Common myeloid progenitor, CD34-positive (primary cell): ENCODE results near the gene GLP2R.

Experiments used
- CTCF ChIA-PET: fragments of 350-600 bp; sonication (Branson Sonifier 250); formaldehyde crosslinking; loops from one replicate; lab custom pipeline; 2021; ENCODE audit warnings: antibody characterized with exemption; lab: Charles Lee
- POLR2A ChIA-PET: fragments of 350-600 bp; sonication (Branson Sonifier 250); formaldehyde crosslinking; loops from one replicate; lab custom pipeline; 2021; ENCODE audit warnings: antibody characterized with exemption; lab: Charles Lee
- DNase-seq, 3 donors: peaks; one replicate each; pipeline versions ENCODE4 v3.0.0 to v3.0.0-alpha.2; 2013
- H3K27ac ChIP-seq, 2 experiments: 1 replicate in 1 of 2; 2 replicates in 1 of 2; pipeline ENCODE4 v1.7.0; 2013; ENCODE audit warnings: inconsistent platforms in 2 of 2, low read length in 2 of 2, mild to moderate bottlenecking in 2 of 2, low read depth in 1 of 2, moderate library complexity in 1 of 2; ENCODE audit not compliant: severe bottlenecking in 2 of 2, insufficient read depth in 1 of 2, poor library complexity in 1 of 2
- H3K27me3 ChIP-seq, 5 experiments: replicated peaks in 2 of 5; 1 replicate in 3 of 5; 2 replicates in 2 of 5; pipeline versions ENCODE4 v1.6.1 to v1.7.0; 2013; ENCODE audit warnings: low read length in 4 of 5, mild to moderate bottlenecking in 2 of 5, moderate library complexity in 2 of 5, inconsistent platforms in 1 of 5; ENCODE audit not compliant: insufficient read depth in 5 of 5, control insufficient read depth in 4 of 5
- H3K36me3 ChIP-seq, 4 experiments: 1 replicate in 2 of 4; 2 replicates in 2 of 4; pipeline versions ENCODE4 v1.6.1 to v1.7.0; 2013; ENCODE audit warnings: low read length in 3 of 4, control low read depth in 1 of 4, mild to moderate bottlenecking in 1 of 4; ENCODE audit not compliant: control insufficient read depth in 4 of 4, insufficient read depth in 4 of 4
- H3K4me1 ChIP-seq, 4 experiments: 1 replicate in 3 of 4; 2 replicates in 1 of 4; pipeline versions ENCODE4 v1.6.1 to v1.7.1; 2013; ENCODE audit warnings: low read length in 3 of 4, mild to moderate bottlenecking in 3 of 4, control low read depth in 1 of 4, inconsistent platforms in 1 of 4, moderate library complexity in 1 of 4; ENCODE audit not compliant: control insufficient read depth in 4 of 4, insufficient read depth in 4 of 4; ENCODE audit errors: control extremely low read depth in 1 of 4
- H3K4me3 ChIP-seq, 7 experiments: 1 replicate in 4 of 7; 2 replicates in 3 of 7; pipeline versions ENCODE4 v1.5.1 to v1.7.0; 2013; ENCODE audit warnings: mild to moderate bottlenecking in 7 of 7, low read length in 6 of 7, moderate library complexity in 6 of 7, inconsistent platforms in 2 of 7, low read depth in 2 of 7, control low read depth in 1 of 7; ENCODE audit not compliant: insufficient read depth in 4 of 7, control insufficient read depth in 1 of 7; ENCODE audit errors: extremely low read depth in 1 of 7
- H3K9me3 ChIP-seq, 5 experiments: 1 replicate in 4 of 5; 2 replicates in 1 of 5; pipeline versions ENCODE4 v1.6.1 to v1.7.1; 2013; ENCODE audit warnings: low read length in 4 of 5, mild to moderate bottlenecking in 2 of 5, inconsistent platforms in 1 of 5, low read depth in 1 of 5, moderate library complexity in 1 of 5; ENCODE audit not compliant: control insufficient read depth in 4 of 5, insufficient read depth in 2 of 5; ENCODE audit errors: control extremely low read depth in 1 of 5
- WGBS: methylation state at CpG from one replicate; pipeline ENCODE4 v1.1.5; 2013; ENCODE audit not compliant: insufficient coverage; 5-methylcytosine and 5-hydroxymethylcytosine counted together

The GLP2R gene

DNA sequence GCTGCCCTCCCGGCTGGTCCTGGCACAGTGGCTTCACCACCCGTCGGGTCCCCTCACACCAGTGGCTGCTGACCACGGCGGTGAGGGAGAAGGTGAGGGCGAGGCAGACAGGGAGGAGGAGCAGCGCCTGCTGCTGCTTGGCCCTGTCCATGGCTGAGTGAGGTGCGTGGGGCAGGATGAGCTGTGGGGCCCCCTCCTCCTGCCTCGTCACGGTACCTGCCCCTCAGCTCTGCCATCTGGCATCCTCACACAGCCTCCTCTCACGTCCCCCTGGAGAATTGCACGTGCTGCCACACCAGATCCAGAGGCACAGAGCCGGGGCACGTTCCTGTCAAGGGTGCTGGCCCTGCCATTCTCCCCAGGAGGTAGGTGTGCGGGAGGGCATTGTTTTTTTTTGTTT, 3.8 kb upstream of the GLP2R start, which contains the start of gene GSG1L2:
Gene GSG1L2 (minus strand): TSS at position 159 of the 400 bp plus-strand sequence. CDS start 8 bp downstream, at position 151.
- POLR2A ChIA-PET, result no interaction called here

DNA sequence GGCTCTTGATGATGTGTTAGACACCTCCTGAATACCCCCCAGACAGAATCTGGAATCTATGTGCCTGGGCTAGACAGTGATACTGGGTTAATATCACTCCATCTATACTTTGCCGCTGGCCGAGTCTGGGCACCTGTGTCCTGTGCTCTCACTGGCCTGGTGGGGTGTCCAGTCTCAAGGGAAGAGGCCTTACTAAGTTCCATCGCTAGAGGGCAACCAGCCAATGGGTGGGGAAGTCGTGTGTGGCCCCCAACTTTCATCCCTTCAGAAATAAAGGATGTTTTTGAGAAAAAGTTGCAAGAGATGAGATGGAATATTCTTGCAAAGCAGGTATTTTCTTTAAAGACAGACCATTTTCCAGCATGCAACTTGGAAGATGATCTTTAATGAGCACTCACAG, 1.6 kb upstream of the GLP2R start:
- WGBS, result 70% methylated on average over 2 of the region's 4 CpGs
- Histone ChIP-seq H3K9me3 (no peaks in the 10 kb centered on the region), H3K27ac (no peak overlapping the region), H3K4me1 (no peaks in the 10 kb centered on the region), H3K27me3 (peaks cover 0 to 13% (median 1%) of the 10 kb centered on the region in 5 experiments), H3K4me3 (no peak overlapping the region), H3K36me3 (no peaks in the 10 kb centered on the region)
- DNase-seq, result no peak
- POLR2A ChIA-PET, result no interaction called here
- CTCF ChIA-PET, result no interaction called here

More for the DNA sequence above, 3.8 kb upstream of the GLP2R start, which contains the start of gene GSG1L2:
- DNase-seq, result peak in 2 of 3 donors; percentile 4 to 12
- WGBS, result 80% methylated on average over 7 of the region's 15 CpGs
- Histone ChIP-seq H3K4me3 (no peak within 1 kb of the TSS), H3K36me3 (no peaks in the 10 kb centered on the region), H3K27me3 (peaks cover 0 to 13% (median 0%) of the 10 kb centered on the region in 5 experiments), H3K4me1 (no peaks in the 10 kb centered on the region), H3K27ac (no peak within 1 kb of the TSS), H3K9me3 (no peaks in the 10 kb centered on the region)
- CTCF ChIA-PET, result no interaction called here

DNA sequence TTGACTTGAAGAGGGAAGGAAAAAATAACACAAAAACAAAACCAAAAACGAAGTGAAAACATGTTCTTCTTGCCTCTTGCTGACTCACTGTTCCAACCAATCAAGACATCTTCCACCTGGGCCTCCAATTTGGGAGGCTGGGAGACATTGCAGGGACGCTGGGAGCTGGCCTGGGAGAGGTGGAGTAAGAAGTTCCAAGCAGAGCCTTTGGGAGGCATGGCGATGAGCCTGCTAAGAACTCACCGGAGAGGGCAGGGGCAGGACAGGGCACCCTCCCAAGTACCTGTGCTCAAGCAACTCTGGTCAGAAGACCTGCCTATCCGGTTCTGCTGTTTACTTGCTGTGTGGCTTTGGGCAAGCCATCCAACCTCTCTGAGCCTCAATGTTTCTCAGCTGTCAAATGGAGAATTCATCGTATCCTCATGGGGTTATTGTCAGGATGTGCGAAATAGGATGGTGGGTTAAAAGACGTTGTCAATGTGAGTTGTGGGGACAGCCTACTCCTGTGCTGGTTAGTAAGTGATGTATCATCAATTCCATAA, 856 bp upstream of the GLP2R start:
- no peak overlapping the region for H3K27ac ChIP-seq
- ChIA-PET POLR2A (no interaction called here), CTCF (no interaction called here)
- DNase-seq, result no peak
- H3K27me3 ChIP-seq, result peaks cover 0 to 13% (median 1%) of the 10 kb centered on the region in 5 experiments
- H3K36me3 ChIP-seq, result no peaks in the 10 kb centered on the region
- H3K4me1 ChIP-seq, result no peaks in the 10 kb centered on the region
- H3K4me3 ChIP-seq, result no peak overlapping the region
- no peaks in the 10 kb centered on the region for H3K9me3 ChIP-seq
- 93% methylated on average over 7 of the region's 8 CpGs for WGBS

DNA sequence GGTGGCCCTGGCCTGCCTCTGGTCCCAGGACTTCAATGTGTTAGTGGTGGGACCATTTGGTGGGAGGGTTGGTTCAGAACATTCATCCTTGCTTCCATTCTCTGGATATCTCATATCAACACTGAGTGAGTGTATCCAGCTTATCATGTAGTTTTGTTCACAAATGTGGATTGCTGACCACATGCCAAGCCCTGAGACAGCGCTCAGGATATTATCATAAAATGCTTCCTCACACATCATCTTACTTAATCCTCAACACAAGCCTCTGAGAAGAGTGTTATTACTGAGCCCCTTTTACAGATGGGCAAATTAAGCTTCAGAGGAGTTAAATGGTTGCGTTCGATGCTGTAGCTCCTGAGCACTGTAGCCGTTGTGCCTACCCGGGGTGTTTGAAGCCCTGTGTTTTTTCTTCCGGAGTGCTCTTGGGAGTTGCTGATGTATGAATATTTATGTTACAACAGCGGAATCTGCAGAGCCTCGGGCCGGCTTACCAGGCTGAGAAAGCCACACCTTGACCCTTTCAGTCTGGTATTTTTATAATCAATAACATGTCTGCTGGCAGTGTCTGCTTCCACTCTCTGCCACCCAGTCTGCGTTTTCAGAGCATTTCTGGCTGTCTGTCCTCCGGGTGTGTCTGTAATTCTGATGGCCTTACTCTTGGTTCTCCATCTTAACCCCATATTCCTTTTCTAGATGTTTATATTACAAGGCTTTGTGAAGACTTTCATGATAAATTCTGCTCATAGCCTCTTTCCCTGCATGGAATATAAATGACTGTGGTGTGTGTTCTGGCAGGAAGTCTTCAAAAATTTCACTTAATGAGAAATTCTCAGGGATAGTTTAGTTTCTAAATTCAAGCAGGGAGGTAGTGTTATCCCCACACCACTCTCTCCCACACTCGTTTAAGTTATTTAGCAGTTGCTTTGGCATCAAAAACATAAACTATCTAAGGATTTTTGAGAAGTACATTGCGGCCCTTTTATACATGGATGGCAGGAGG, 2.9 kb downstream of the GLP2R start:
- CTCF ChIA-PET, result no interaction called here
- DNase-seq, result no peak
- POLR2A ChIA-PET, result no interaction called here
- no peak overlapping the region for H3K4me3 ChIP-seq
- no peaks in the 10 kb centered on the region for H3K4me1 ChIP-seq
- H3K27ac ChIP-seq, result no peak overlapping the region
- H3K9me3 ChIP-seq, result no peaks in the 10 kb centered on the region
- 92% methylated on average over 9 of the region's 13 CpGs for WGBS
- H3K27me3 ChIP-seq, result peaks cover 0 to 13% (median 0%) of the 10 kb centered on the region in 5 experiments
- H3K36me3 ChIP-seq, result no peaks in the 10 kb centered on the region

DNA sequence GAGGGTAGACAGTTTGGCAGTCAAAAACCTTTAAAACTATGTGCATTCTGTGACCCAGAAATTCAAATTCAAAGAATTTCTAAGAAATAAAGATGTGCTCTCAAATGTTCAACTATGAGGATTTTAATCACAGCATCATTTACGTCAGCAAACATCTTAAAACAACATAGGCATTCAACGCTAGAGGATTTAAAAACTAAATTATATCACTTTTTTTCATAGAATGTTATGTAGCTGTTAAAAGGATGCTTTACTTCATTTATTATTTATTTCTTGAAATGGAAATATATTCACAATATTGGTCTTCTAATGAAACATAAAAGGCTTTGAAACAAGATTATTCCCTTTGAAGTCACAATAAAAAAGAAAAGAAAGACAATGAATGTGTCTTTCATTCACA, 3.6 kb downstream of the GLP2R start:
- Histone ChIP-seq H3K27ac (no peak overlapping the region), H3K4me3 (no peak overlapping the region), H3K36me3 (no peaks in the 10 kb centered on the region), H3K9me3 (no peaks in the 10 kb centered on the region), H3K27me3 (peaks cover 0 to 13% (median 0%) of the 10 kb centered on the region in 5 experiments), H3K4me1 (no peaks in the 10 kb centered on the region)
- POLR2A ChIA-PET, result no interaction called here
- DNase-seq, result no peak
- WGBS, result no CpG with 5 or more reads among the region's 2 CpGs
- CTCF ChIA-PET, result no interaction called here

DNA sequence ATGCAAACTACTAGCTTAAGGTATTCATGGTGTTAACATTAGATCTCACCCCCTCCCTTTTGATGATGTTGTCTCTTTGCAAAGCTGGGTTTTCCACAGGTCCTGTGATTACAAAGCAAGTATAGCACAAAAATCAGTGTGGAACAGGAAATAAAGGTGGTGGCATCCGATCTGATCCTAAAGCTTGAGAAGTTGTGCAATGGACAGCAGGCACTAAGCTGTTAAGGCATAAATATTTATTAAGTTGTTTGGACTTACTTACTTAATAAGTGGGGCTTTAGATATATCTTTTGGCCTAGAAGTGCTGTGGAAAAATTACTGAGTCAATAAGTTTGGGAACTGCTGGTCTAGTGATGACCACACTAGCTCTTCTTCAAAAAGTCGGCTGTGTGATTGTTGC, 5.0 kb downstream of the GLP2R start:
- WGBS, result 93% methylated on average over 2 of the region's 2 CpGs
- no peak for DNase-seq
- Histone ChIP-seq H3K4me1 (no peaks in the 10 kb centered on the region), H3K4me3 (no peak overlapping the region), H3K36me3 (no peaks in the 10 kb centered on the region), H3K9me3 (no peaks in the 10 kb centered on the region), H3K27me3 (peaks cover 0 to 4% (median 0%) of the 10 kb centered on the region in 5 experiments), H3K27ac (no peak overlapping the region)
- ChIA-PET CTCF (no interaction called here), POLR2A (no interaction called here)

DNA sequence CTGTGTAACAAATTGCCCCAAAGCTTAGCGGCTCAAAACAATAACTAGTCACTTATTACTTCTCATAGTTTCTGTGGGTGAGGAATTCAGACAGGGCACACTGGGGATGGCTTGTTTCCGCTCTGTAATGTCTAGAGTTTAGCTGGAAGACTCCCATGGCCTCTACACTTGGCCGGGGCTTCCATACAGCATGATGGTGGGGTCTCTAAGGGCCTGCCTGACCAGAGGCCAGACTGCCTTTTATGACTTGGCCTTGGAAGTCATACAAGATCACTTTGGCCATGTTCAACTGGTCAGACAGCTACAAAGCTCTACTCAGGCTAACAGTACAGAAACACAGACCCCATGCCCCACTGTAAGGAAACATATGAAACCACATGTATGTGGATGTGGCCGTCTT, 8.2 kb downstream of the GLP2R start:
- Histone ChIP-seq H3K4me3 (no peak overlapping the region), H3K4me1 (no peaks in the 10 kb centered on the region), H3K36me3 (no peaks in the 10 kb centered on the region), H3K27ac (no peak overlapping the region), H3K27me3 (peaks cover 0 to 10% (median 3%) of the 10 kb centered on the region in 5 experiments), H3K9me3 (no peaks in the 10 kb centered on the region)
- ChIA-PET CTCF (no interaction called here), POLR2A (no interaction called here)
- 100% methylated on average over 1 of the region's 4 CpGs for WGBS
- DNase-seq, result no peak
